Heart left ventricle (tissue), 16 donors: ENCODE results near the gene LENG1. TPM values are rescaled to one million over a fixed set of nuclear protein-coding genes. Genes with fewer than 3 reads are reported as not detected.

Experiments
- ATAC-seq, 4 donors: fragments of 200-7000 bp; cut with Tn5 transposase; one replicate each; pipeline ENCODE4 v1.9.1; 2020 to 2022; ENCODE audit warnings: moderate library complexity in 4 of 4, mild to moderate bottlenecking in 3 of 4, moderate number of reproducible peaks in 1 of 4
- DNase-seq, 5 donors: peaks; one replicate each; pipeline ENCODE4 v3.0.0-alpha.2; 2020
- H3K27ac ChIP-seq, 12 donors: fragments of 200-600 bp; sonication (generic) in 4 of 12; one replicate each; pipeline versions ENCODE4 v1.5.0 to v1.8.0; 2016 to 2022; ENCODE audit warnings: mild to moderate bottlenecking in 2 of 12
- H3K27me3 ChIP-seq, 9 donors: fragments of 200-600 bp; sonication (generic) in 2 of 9; one replicate each; pipeline versions ENCODE4 v1.5.1 to v1.8.0; 2016 to 2022; ENCODE audit warnings: mild to moderate bottlenecking in 3 of 9
- H3K36me3 ChIP-seq, 9 donors: fragments of 200-600 bp; sonication (generic) in 2 of 9; one replicate each; pipeline versions ENCODE4 v1.5.0 to v1.8.0; 2018 to 2022; ENCODE audit warnings: mild to moderate bottlenecking in 2 of 9
- H3K4me1 ChIP-seq, 12 donors: fragments of 200-600 bp; sonication (generic) in 4 of 12; one replicate each; pipeline versions ENCODE4 v1.5.0 to v1.8.0; 2016 to 2022; ENCODE audit warnings: mild to moderate bottlenecking in 3 of 12
- H3K4me3 ChIP-seq, 12 donors: fragments of 200-600 bp; sonication (generic) in 4 of 12; one replicate each; pipeline versions ENCODE4 v1.5.0 to v1.8.0; 2017 to 2022; ENCODE audit warnings: mild to moderate bottlenecking in 9 of 12, moderate library complexity in 4 of 12
- H3K9me3 ChIP-seq, 12 donors: fragments of 200-600 bp; sonication (generic) in 4 of 12; one replicate each; pipeline versions ENCODE4 v1.5.0 to v1.8.0; 2016 to 2022; ENCODE audit warnings: mild to moderate bottlenecking in 1 of 12
- CTCF ChIP-seq, 12 donors: fragments of 200-600 bp; sonication (generic) in 4 of 12; IDR thresholded peaks; one replicate each; pipeline versions ENCODE4 v1.5.0 to v1.8.0; 2018 to 2022; ENCODE audit warnings: antibody characterized with exemption in 12 of 12, mild to moderate bottlenecking in 5 of 12
- POLR2A ChIP-seq, 2 donors: fragments of 450-650 bp; IDR thresholded peaks; one replicate each; pipeline ENCODE4 v1.6.1; 2017; ENCODE audit warnings: antibody characterized with exemption in 2 of 2, mild to moderate bottlenecking in 2 of 2, moderate library complexity in 2 of 2
- WGBS, 4 donors: extraction: QIAGEN DNeasy Blood & Tissue Kit in 2 of 4; methylation state at CpG; one replicate each; pipeline versions ENCODE4 v1.1.5 to v1.1.7; 2013 to 2018; 5-methylcytosine and 5-hydroxymethylcytosine counted together
- intact Hi-C, 10 donors: fragments of 100-400 bp; cut with DNase I; formaldehyde crosslinking; loops; one replicate each; pipeline versions ENCODE4 v1.11.1 to v1.14.2; 2022
- polyA plus RNA-seq, 2 donors: library from polyadenylated mRNA; stranded (reverse); fragments of 200-250 nt; gene quantifications; one replicate each; pipeline ENCODE4 v1.2.3, GENCODE V29; 2013
- total RNA-seq, 9 donors: library from RNA; depleted of rRNA in 2 of 9; stranded (reverse); fragments of >200 nt in 2 of 9; fragmentation: NEBNext Ultra II Directional in 3 of 9; extraction: Animal tissue kit (Norgen Biotek cat#: 25700) in 3 of 9; gene quantifications; one replicate each; pipeline versions ENCODE4 v1.1.0 to v1.2.4, GENCODE V29; 2016 to 2023
- donor health status: ischemic (EF 13 %, LVEDD 7.1; RV severe dilation, severe dysfunction).
- donor health status: healthy with polysubstance abuse.
- donor health status: DM: no; HTN: yes; CAD: no.
- donor health status: DM: no; HTN: no; CAD: no.
- donor health status: ischemic (EF 25% LVEDD 6.9; RV normal size, moderate dysfunction).
- donor health status: ischemic (EF 25% LVEDD 5.7; RV mildly dilated, moderate dysfunction).
- donor health status: healthy.
- donor health status: DM: yes; HTN: yes; CAD: no.
- donor health status: ischemic (EF 35%, LVEDD 5.7; RV mildly dilated, moderate dysfunction).
- donor health status: nonischemic (EF 11% LVEDD 7.7; RV severe dilation, severe dysfunction).
- donor health status: DM: yes; HTN: yes; CAD: no.
- donor health status: PGD.
- donor health status: ischemic (EF 29% LVEDD 5.4; RV normal size, mild dysfunction).
- donor health status: nonischemic (EF 23%, LVEDD 6.1; RV moderate dilation, normal function).

The LENG1 gene
- total and polyA plus RNA-seq, 11 donors = 5.4 to 18.6 (median 7.0) TPM

DNA sequence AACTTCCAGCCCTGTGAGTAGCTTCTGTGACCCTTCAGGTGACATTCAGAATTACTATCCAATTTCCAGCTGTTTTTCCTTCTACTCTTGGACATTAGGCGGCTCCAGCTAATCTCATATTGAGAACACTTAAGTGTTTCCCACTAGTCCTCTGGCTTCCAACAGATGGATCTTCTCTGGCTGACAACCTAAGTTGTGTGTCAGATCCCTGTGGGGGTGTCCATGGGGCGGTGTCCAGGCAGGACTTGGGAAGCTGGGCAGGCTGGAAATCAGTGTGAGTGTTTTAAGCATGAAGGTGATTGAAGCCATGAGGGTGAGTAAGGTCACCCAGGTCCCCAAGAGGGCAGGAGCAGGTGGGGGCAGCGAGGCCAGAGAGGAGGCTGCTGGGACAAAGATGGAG is 11.8 kb downstream of the LENG1 start:
- intact Hi-C loops = no loop called here
- TF ChIP-seq CTCF (IDR thresholded peaks at IDR 0.05) = peak in 1 of 12 donors; percentile 14
- no peak for TF ChIP-seq POLR2A (IDR thresholded peaks at IDR 0.05)
- whole genome bisulfite sequencing, 4 donors = 62 to 84% (median 74%) methylated on average over 3 of the region's 3 CpGs
- peak overlapping the region in 7 of 12 donors; percentile 12 to 42 (median 34) for H3K27ac ChIP-seq
- ATAC-seq = peak; percentile 34 to 80 (median 58)
- peak in 4 of 5 donors; percentile 59 to 81 (median 72) for DNase-seq
- H3K36me3 ChIP-seq = peaks cover 7 to 100% (median 100%) of the 10 kb centered on the region in 9 donors
- peaks cover 0 to 19% (median 0%) of the 10 kb centered on the region in 12 donors for H3K4me1 ChIP-seq
- H3K4me3 ChIP-seq = no peak overlapping the region
- no peaks in the 10 kb centered on the region for H3K9me3 ChIP-seq
- no peaks in the 10 kb centered on the region for H3K27me3 ChIP-seq

- H3K9me3 ChIP-seq = no peaks in the 10 kb centered on the region
- H3K27ac ChIP-seq = no peak overlapping the region
- WGBS, 4 donors = 90 to 95% (median 93%) methylated on average over 18 to 28 of the region's 28 CpGs
- H3K36me3 ChIP-seq = peaks cover 7 to 91% (median 87%) of the 10 kb centered on the region in 9 donors
- H3K27me3 ChIP-seq = no peaks in the 10 kb centered on the region
- ATAC-seq (no peak), DNase-seq (no peak)
- H3K4me1 ChIP-seq = peaks cover 0 to 29% (median 7%) of the 10 kb centered on the region in 12 donors
- no peak overlapping the region for H3K4me3 ChIP-seq
- no peak for TF ChIP-seq CTCF (IDR thresholded peaks at IDR 0.05)
- no peak for TF ChIP-seq POLR2A (IDR thresholded peaks at IDR 0.05)
- intact Hi-C loops = no loop called here
Measured at GRCh38 chr19:54145541-54146158, 13.9 kb downstream of the LENG1 start.

DNA sequence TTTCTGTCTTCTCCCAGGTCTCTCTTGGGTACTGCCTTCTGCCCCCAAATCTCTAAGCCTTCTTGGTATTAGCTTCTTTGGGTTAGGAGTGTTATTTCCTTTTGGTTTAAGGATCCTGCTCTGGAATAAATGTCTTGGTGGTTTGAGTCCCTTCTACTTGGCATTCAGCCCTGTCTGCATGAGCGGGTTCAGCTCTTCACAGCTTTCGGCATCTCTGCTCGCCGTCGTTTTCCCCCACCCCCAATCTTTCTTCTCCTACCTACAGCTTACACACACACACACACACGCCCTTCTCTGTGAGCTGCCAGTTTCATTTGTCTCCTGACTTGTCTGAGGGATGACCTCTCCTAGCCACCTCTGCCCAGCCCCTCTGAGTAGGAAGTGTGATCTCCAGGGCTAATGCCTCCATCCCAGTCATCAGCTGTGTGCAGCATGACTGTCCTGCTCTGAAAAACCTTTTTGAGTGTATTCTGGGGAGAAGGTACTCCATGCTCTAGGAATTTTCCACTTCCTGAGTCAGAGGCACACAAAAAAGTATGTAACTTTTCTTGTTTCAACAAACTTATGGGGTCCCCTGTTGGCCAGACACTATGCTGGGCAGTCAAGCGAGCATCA is 17.2 kb downstream of the LENG1 start:
- Histone ChIP-seq H3K27me3 (no peaks in the 10 kb centered on the region), H3K4me1 (peaks cover 2 to 46% (median 26%) of the 10 kb centered on the region in 12 donors), H3K4me3 (no peak overlapping the region), H3K27ac (no peak overlapping the region), H3K9me3 (no peaks in the 10 kb centered on the region), H3K36me3 (peaks cover 7 to 68% (median 55%) of the 10 kb centered on the region in 9 donors)
- 81 to 86% (median 84%) methylated on average over 7 of the region's 7 CpGs for WGBS, 4 donors
- ATAC-seq = no peak
- TF ChIP-seq CTCF (IDR thresholded peaks at IDR 0.05) = no peak
- no peak for TF ChIP-seq POLR2A (IDR thresholded peaks at IDR 0.05)
- intact Hi-C loops = no loop called here
- no peak for DNase-seq

DNA sequence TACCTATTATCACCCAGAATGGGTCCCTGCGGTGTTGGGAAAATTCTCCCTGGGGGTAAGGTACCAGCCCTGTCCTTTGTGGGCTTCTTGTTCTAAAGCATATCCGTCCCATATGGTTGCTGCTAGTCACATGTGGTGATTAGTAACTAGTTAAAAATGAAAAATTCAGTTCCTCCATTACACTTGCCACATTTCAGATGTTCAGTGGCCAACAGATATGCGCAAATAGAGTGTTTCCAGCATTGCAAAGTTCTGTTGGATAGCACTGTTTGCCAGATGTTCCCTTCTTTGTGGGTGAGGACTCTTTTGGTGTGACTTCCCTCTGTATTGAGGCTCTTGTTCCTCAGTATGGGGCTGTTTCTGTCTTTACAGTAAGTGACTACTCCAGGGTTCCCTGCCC is 18.2 kb downstream of the LENG1 start:
- WGBS, 4 donors = 88 to 95% (median 90%) methylated on average over 3 of the region's 3 CpGs
- H3K4me3 ChIP-seq = no peak overlapping the region
- H3K36me3 ChIP-seq = peaks cover 4 to 59% (median 46%) of the 10 kb centered on the region in 9 donors
- TF ChIP-seq POLR2A (IDR thresholded peaks at IDR 0.05) (no peak), CTCF (IDR thresholded peaks at IDR 0.05) (no peak)
- no peak for ATAC-seq
- no peaks in the 10 kb centered on the region for H3K27me3 ChIP-seq
- H3K27ac ChIP-seq = no peak overlapping the region
- intact Hi-C loops = no loop called here
- no peaks in the 10 kb centered on the region for H3K9me3 ChIP-seq
- peaks cover 2 to 42% (median 29%) of the 10 kb centered on the region in 12 donors for H3K4me1 ChIP-seq
- DNase-seq = no peak
